ENCODE results near the gene PCDHA6. TPM values are rescaled to one million over a fixed set of nuclear protein-coding genes. Genes with fewer than 3 reads are reported as not detected.
"Not testable (repeated sequence)": the region's sequence is repeated elsewhere in the genome, so short reads cannot be mapped to it uniquely, and the experiment has no call there.

PCDHA6 gene
- total RNA-seq, 1 donor, result 1.1 TPM

GRCh38 chr5:140835622-140836510 is 8.1 kb downstream of the PCDHA6 start:
- Histone ChIP-seq H3K4me3 (ENCODE audit: insufficient read depth, low read length) (no peak overlapping the region), H4K20me1 (ENCODE audit: insufficient read depth, low read length) (no peaks in the 10 kb centered on the region), H2AFZ (ENCODE audit: low read length) (no peak overlapping the region), H3K36me3 (ENCODE audit: insufficient read depth, low read length) (no peaks in the 10 kb centered on the region), H3K27ac (ENCODE audit: low read depth, low read length) (no peak overlapping the region), H3K79me2 (ENCODE audit: insufficient read depth, low read length) (no peaks in the 10 kb centered on the region), H3K4me2 (ENCODE audit: insufficient read depth, low read length) (no peak overlapping the region), H3K4me1 (ENCODE audit: insufficient read depth, low read length) (no peaks in the 10 kb centered on the region), H3K27me3 (ENCODE audit: insufficient read depth, low read length) (no peaks in the 10 kb centered on the region), H3K9me3 (ENCODE audit: low read depth, low read length) (peaks cover 2% of the 10 kb centered on the region)
- no peak for DNase-seq (ENCODE audit: insufficient read length, low spot score, missing footprints)
- TF ChIP-seq CTCF (IDR thresholded peaks at IDR 0.05; ENCODE audit: extremely low read depth, low read depth, low read length), result no peak

GRCh38 chr5:140840978-140841962 is 13.5 kb downstream of the PCDHA6 start, which contains the start of gene PCDHA8:
TSS of gene PCDHA8 (plus strand) at chr5:140841187. CDS start at chr5:140841322, 135 bp downstream.
- no peak within 1 kb of the TSS for H3K4me3 ChIP-seq (ENCODE audit: insufficient read depth, low read length)
- H3K79me2 ChIP-seq (ENCODE audit: insufficient read depth, low read length), result no peaks in the 10 kb centered on the region
- H3K36me3 ChIP-seq (ENCODE audit: insufficient read depth, low read length), result no peaks in the 10 kb centered on the region
- no peak within 1 kb of the TSS for H3K27ac ChIP-seq (ENCODE audit: low read depth, low read length)
- no peaks in the 10 kb centered on the region for H3K4me1 ChIP-seq (ENCODE audit: insufficient read depth, low read length)
- DNase-seq (ENCODE audit: insufficient read length, low spot score, missing footprints), result no peak
- no peaks in the 10 kb centered on the region for H4K20me1 ChIP-seq (ENCODE audit: insufficient read depth, low read length)
- H3K4me2 ChIP-seq (ENCODE audit: insufficient read depth, low read length), result no peak within 1 kb of the TSS
- no peak within 1 kb of the TSS for H2AFZ ChIP-seq (ENCODE audit: low read length)
- H3K9me3 ChIP-seq (ENCODE audit: low read depth, low read length), result no peaks in the 10 kb centered on the region
- no peaks in the 10 kb centered on the region for H3K27me3 ChIP-seq (ENCODE audit: insufficient read depth, low read length)
- TF ChIP-seq CTCF (IDR thresholded peaks at IDR 0.05; ENCODE audit: extremely low read depth, low read depth, low read length), result peak; percentile 21

GRCh38 chr5:140842798-140843733 is 15.3 kb downstream of the PCDHA6 start:
- Histone ChIP-seq H3K4me1 (ENCODE audit: insufficient read depth, low read length) (no peaks in the 10 kb centered on the region), H3K4me3 (ENCODE audit: insufficient read depth, low read length) (no peak overlapping the region), H3K79me2 (ENCODE audit: insufficient read depth, low read length) (no peaks in the 10 kb centered on the region), H3K27ac (ENCODE audit: low read depth, low read length) (no peak overlapping the region), H3K36me3 (ENCODE audit: insufficient read depth, low read length) (no peaks in the 10 kb centered on the region), H3K9me3 (ENCODE audit: low read depth, low read length) (no peaks in the 10 kb centered on the region), H4K20me1 (ENCODE audit: insufficient read depth, low read length) (no peaks in the 10 kb centered on the region), H3K27me3 (ENCODE audit: insufficient read depth, low read length) (no peaks in the 10 kb centered on the region), H2AFZ (ENCODE audit: low read length) (no peak overlapping the region), H3K4me2 (ENCODE audit: insufficient read depth, low read length) (no peak overlapping the region)
- no peak for TF ChIP-seq CTCF (IDR thresholded peaks at IDR 0.05; ENCODE audit: extremely low read depth, low read depth, low read length)
- no peak for DNase-seq (ENCODE audit: insufficient read length, low spot score, missing footprints)

- not testable (repeated sequence) for H3K9me3 ChIP-seq (ENCODE audit: low read depth, low read length); H3K4me3 ChIP-seq (ENCODE audit: insufficient read depth, low read length); H2AFZ ChIP-seq (ENCODE audit: low read length); H3K79me2 ChIP-seq (ENCODE audit: insufficient read depth, low read length); H3K27me3 ChIP-seq (ENCODE audit: insufficient read depth, low read length); H3K36me3 ChIP-seq (ENCODE audit: insufficient read depth, low read length); H4K20me1 ChIP-seq (ENCODE audit: insufficient read depth, low read length); H3K4me2 ChIP-seq (ENCODE audit: insufficient read depth, low read length); DNase-seq (ENCODE audit: insufficient read length, low spot score, missing footprints); H3K27ac ChIP-seq (ENCODE audit: low read depth, low read length); H3K4me1 ChIP-seq (ENCODE audit: insufficient read depth, low read length)
Observed at GRCh38 chr5:140848139-140849102, 20.7 kb downstream of the PCDHA6 start, which contains the start of gene PCDHA9. TSS of gene PCDHA9 (plus strand) at chr5:140848382. CDS start at chr5:140848496, 114 bp downstream.
